AG04450 (cell line): Measurements from ENCODE around the gene SNORC. TPM values are rescaled to one million over a fixed set of nuclear protein-coding genes. Genes with fewer than 3 reads are reported as not detected.

Experiments used
- CTCF ChIA-PET: fragments of 300-600, 350-600 bp; formaldehyde crosslinking; extraction: SDS; loops from one replicate; lab custom pipeline; 2022; ENCODE audit warnings: antibody characterized with exemption, inconsistent platforms; lab: Charles Lee
- POLR2A ChIA-PET: fragments of 350-600 bp; formaldehyde crosslinking; extraction: SDS; loops from one replicate; lab custom pipeline; 2021; ENCODE audit warnings: antibody characterized with exemption, inconsistent platforms; lab: Yijun Ruan, JAX
- DNase-seq: peaks from one replicate; pipeline ENCODE4 v3.0.0-alpha.2; 2011; ENCODE audit warnings: low read depth, low spot score
- H3K27ac ChIP-seq: one replicate; pipeline ENCODE4 v1.5.1; 2012; ENCODE audit warnings: low read depth, low read length, control low read depth
- H3K27me3 ChIP-seq: one replicate; pipeline ENCODE4 v1.6.0; 2012; ENCODE audit warnings: low read length; ENCODE audit not compliant: control insufficient read depth, insufficient read depth
- H3K4me3 ChIP-seq: 2 replicates; pipeline ENCODE4 v1.5.1; 2011; ENCODE audit warnings: mild to moderate bottlenecking, low read depth, low read length, control low read depth
- H3K9me3 ChIP-seq: 2 replicates; pipeline ENCODE4 v1.5.1; 2012; ENCODE audit warnings: low read length; ENCODE audit not compliant: control insufficient read depth, insufficient read depth
- polyA plus RNA-seq: library from polyadenylated mRNA; depleted of rRNA; stranded (reverse); fragments of >200 nt; gene quantifications from 2 replicates; pipeline ENCODE4 v1.2.3, GENCODE V29; 2011
- TF ChIP-seq, protein P1 (sequence below): IDR thresholded peaks from 2 replicates; pipeline ENCODE4 v1.5.1; 2011; ENCODE audit warnings: low read depth, low read length, control low read depth, inconsistent platforms

The SNORC gene
- polyA plus RNA-seq, 1 experiment: 0.48 TPM

- Histone ChIP-seq H3K4me3 (no peak overlapping the region), H3K9me3 (no peaks in the 10 kb centered on the region), H3K27ac (no peak overlapping the region), H3K27me3 (no peaks in the 10 kb centered on the region)
- TF ChIP-seq, protein P1, sequence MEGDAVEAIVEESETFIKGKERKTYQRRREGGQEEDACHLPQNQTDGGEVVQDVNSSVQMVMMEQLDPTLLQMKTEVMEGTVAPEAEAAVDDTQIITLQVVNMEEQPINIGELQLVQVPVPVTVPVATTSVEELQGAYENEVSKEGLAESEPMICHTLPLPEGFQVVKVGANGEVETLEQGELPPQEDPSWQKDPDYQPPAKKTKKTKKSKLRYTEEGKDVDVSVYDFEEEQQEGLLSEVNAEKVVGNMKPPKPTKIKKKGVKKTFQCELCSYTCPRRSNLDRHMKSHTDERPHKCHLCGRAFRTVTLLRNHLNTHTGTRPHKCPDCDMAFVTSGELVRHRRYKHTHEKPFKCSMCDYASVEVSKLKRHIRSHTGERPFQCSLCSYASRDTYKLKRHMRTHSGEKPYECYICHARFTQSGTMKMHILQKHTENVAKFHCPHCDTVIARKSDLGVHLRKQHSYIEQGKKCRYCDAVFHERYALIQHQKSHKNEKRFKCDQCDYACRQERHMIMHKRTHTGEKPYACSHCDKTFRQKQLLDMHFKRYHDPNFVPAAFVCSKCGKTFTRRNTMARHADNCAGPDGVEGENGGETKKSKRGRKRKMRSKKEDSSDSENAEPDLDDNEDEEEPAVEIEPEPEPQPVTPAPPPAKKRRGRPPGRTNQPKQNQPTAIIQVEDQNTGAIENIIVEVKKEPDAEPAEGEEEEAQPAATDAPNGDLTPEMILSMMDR: no peak
- DNase-seq: no peak
- ChIA-PET CTCF (interaction anchor here (0.7 kb wide), 1 partner anchor 10 kb away, joined by 5 read pairs; no protein-coding TSS in a partner anchor), POLR2A (interaction anchor here (0.7 kb wide), 1 partner anchor 69 kb away, joined by 4 read pairs; no protein-coding TSS in a partner anchor)
Observed at GRCh38 chr2:232865165-232865564, 4.9 kb upstream of the SNORC start.

DNA sequence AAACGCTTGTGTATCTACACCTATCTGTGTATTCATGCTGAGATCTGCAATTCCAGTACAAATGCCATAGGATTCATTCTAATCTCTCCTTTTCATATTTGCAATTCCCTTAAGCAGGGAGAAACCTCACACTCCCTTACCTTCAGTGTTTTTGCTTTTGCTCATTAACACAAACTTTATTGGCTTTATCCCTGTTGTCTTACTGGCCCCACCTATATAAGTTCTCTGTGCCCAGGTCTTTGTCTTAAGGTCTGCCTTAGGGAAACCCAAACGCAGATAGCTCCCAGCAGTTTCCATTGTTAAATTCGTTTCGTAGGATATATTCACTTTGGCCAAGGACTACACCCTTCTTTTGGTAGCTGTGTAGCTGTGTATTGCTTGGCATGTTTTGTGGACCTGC, 4.0 kb upstream of the SNORC start:
- no peaks in the 10 kb centered on the region for H3K9me3 ChIP-seq
- no peak overlapping the region for H3K4me3 ChIP-seq
- DNase-seq: no peak
- H3K27me3 ChIP-seq: no peaks in the 10 kb centered on the region
- POLR2A ChIA-PET: interaction anchor here (0.7 kb wide), 1 partner anchor 68 kb away, joined by 4 read pairs; no protein-coding TSS in a partner anchor
- TF ChIP-seq, protein P1: no peak
- CTCF ChIA-PET: interaction anchor here (2.2 kb wide), 1 partner anchor 13 kb away, joined by 11 read pairs; no protein-coding TSS in a partner anchor
- H3K27ac ChIP-seq: no peak overlapping the region

- POLR2A ChIA-PET: no interaction called here
- Histone ChIP-seq H3K9me3 (no peaks in the 10 kb centered on the region), H3K27me3 (no peaks in the 10 kb centered on the region), H3K27ac (no peak overlapping the region), H3K4me3 (no peak overlapping the region)
- CTCF ChIA-PET: interaction anchor here (0.6 to 0.8 kb wide), 2 partner anchors 382 kb away, joined by 4 read pairs; partner anchors contain the start of gene ATG16L1
- no peak for DNase-seq
- TF ChIP-seq, protein P1: no peak
Observed at GRCh38 chr2:232869138-232870017, 686 bp upstream of the SNORC start.

DNA sequence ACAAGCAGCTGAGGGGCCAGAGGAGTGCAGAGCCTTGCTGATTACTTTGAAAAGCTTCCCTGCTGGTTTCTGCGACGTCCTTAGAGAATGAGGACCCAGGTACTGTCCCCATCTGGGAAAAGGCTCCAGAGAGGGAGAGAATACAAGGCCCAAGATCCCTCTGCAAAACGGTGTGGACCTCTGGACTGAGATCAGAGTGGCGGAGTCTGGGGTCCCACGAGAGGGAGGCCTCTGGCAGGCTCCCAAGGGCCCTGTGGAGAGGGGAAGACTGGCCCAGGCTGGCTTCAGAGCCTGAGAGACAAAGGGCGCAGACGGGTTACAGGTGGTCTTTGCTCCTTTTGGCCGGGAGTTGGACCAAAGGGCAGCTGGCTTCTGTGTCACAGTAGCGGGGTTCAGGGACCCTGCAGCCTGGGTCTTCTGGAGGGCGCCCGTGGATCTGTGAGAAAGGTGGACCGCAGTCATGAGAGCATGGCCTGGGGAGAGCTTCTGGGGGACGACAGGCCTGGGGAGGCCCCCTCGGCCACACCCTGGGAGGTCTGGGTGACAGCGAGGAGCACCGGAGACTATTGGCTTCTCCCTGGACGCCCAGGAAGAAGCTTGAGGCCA, 805 bp downstream of the SNORC start:
- Histone ChIP-seq H3K4me3 (no peak overlapping the region), H3K9me3 (no peaks in the 10 kb centered on the region), H3K27ac (no peak overlapping the region), H3K27me3 (no peaks in the 10 kb centered on the region)
- DNase-seq: no peak
- ChIA-PET POLR2A (no interaction called here), CTCF (interaction anchor here (1.4 kb wide), 1 partner anchor 183 kb away, joined by 3 read pairs; no protein-coding TSS in a partner anchor)
- TF ChIP-seq, protein P1: no peak

DNA sequence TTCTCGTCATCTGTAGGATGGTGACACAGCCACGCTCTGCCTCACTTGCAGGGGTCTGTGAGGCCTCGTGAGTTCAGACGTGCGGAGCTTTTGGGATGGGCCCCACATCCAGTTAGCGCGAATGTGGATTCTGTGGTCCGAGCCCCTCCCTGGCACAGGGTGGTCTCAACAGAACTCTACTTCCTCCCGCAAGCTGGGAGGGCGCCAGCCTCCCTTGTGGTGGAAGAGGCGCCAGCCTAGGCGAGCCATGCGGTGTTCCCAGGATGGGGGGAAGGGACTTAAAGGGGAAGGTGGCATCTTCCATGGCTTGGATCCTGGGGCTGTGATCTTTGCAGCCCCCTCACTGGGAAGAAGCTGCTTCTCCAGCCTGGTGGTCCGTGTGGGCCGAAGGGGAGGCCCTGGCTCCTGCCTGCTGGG, 1.4 kb downstream of the SNORC start:
- H3K9me3 ChIP-seq: no peaks in the 10 kb centered on the region
- TF ChIP-seq, protein P1: no peak
- ChIA-PET POLR2A (no interaction called here), CTCF (interaction anchor here (1.4 kb wide), 1 partner anchor 182 kb away, joined by 3 read pairs; no protein-coding TSS in a partner anchor)
- no peak overlapping the region for H3K4me3 ChIP-seq
- no peak for DNase-seq
- no peaks in the 10 kb centered on the region for H3K27me3 ChIP-seq
- no peak overlapping the region for H3K27ac ChIP-seq
